GM12878 (cell line): ENCODE measurements around the gene TTI1. TPM values are rescaled to one million over a fixed set of nuclear protein-coding genes. Genes with fewer than 3 reads are reported as not detected.

Experiments used
- ATAC-seq: fragments of 200-7000 bp; cut with Tn5 transposase; 3 replicates; pipeline ENCODE4 v1.9.1; 2020; ENCODE audit warnings: mild to moderate bottlenecking, moderate library complexity
- BruUV-seq: library from RNA; stranded (reverse); fragments of 400-500 nt; replicated peaks from 2 replicates; lab custom pipeline; 2021; lab: Mats Ljungman, UMichigan
- CTCF ChIA-PET: fragments of 300-600 bp; sonication (Branson Sonifier 250); formaldehyde crosslinking; extraction: SDS; loops from one replicate; lab custom pipeline; 2021; ENCODE audit warnings: inconsistent platforms; lab: Yijun Ruan, JAX
- POLR2A ChIA-PET: fragments of 350-600 bp; formaldehyde crosslinking; extraction: SDS; loops from one replicate; lab custom pipeline; 2021; ENCODE audit warnings: inconsistent platforms; lab: Charles Lee
- RAD21 ChIA-PET: fragments of 300-600 bp; sonication (Branson Sonifier 250); formaldehyde crosslinking; loops from one replicate; lab custom pipeline; 2023; ENCODE audit warnings: antibody characterized with exemption; ENCODE audit not compliant: unreplicated experiment; lab: Charles Lee
- SMC1A ChIA-PET: fragments of 300-600 bp; sonication (Branson Sonifier 250); formaldehyde crosslinking; loops from one replicate; lab custom pipeline; 2023; ENCODE audit not compliant: unreplicated experiment, uncharacterized antibody; lab: Charles Lee
- DNase-seq: peaks from one replicate; pipeline ENCODE4 v3.0.0-alpha.2; 2011; ENCODE audit warnings: low read depth, low spot score
- FAIRE-seq: peaks from 3 replicates; lab custom pipeline; 2011; peaks lifted over from hg19 to GRCh38; lab: Jason Lieb, UNC
- H2AFZ ChIP-seq: 2 replicates; pipeline ENCODE4 v1.6.0; 2011; ENCODE audit warnings: low read depth, low read length, control low read depth; ENCODE audit not compliant: control insufficient read depth
- H3K27ac ChIP-seq: 2 replicates; pipeline ENCODE4 v1.5.1; 2011; ENCODE audit warnings: control low read depth; ENCODE audit not compliant: control insufficient read depth, insufficient read depth
- H3K27me3 ChIP-seq, 2 experiments: replicated peaks in 1 of 2; 2 replicates each; pipeline versions ENCODE4 v1.6.0 to v1.6.1; 2011; ENCODE audit warnings: low read length in 1 of 2; ENCODE audit not compliant: control insufficient read depth in 2 of 2, insufficient read depth in 2 of 2
- H3K36me3 ChIP-seq, 2 experiments: 2 replicates each; pipeline ENCODE4 v1.5.1; 2011; ENCODE audit warnings: low read length in 1 of 2; ENCODE audit not compliant: control insufficient read depth in 2 of 2, insufficient read depth in 2 of 2
- H3K4me1 ChIP-seq: 2 replicates; pipeline ENCODE4 v1.6.1; 2011; ENCODE audit warnings: mild to moderate bottlenecking, low read length, moderate library complexity, mixed read lengths; ENCODE audit not compliant: control insufficient read depth, insufficient read depth
- H3K4me2 ChIP-seq: 2 replicates; pipeline ENCODE4 v1.6.0; 2011; ENCODE audit warnings: control low read depth; ENCODE audit not compliant: control insufficient read depth, insufficient read depth
- H3K4me3 ChIP-seq: fragments of 200-600 bp; sonication (generic); 2 replicates; pipeline ENCODE4 v1.5.1; 2016
- H3K79me2 ChIP-seq: 2 replicates; pipeline ENCODE4 v1.6.0; 2011; ENCODE audit warnings: low read length; ENCODE audit not compliant: control insufficient read depth, insufficient read depth
- H3K9ac ChIP-seq: 2 replicates; pipeline ENCODE4 v1.8.0; 2011; ENCODE audit warnings: low read length, control low read depth, mixed read lengths; ENCODE audit not compliant: control insufficient read depth, insufficient read depth
- H3K9me3 ChIP-seq: replicated peaks from 3 replicates; pipeline ENCODE4 v1.5.1; 2011; ENCODE audit warnings: mild to moderate bottlenecking, low read length; ENCODE audit not compliant: control insufficient read depth, insufficient read depth
- H4K20me1 ChIP-seq: 2 replicates; pipeline ENCODE4 v1.6.0; 2011; ENCODE audit not compliant: control insufficient read depth, insufficient read depth
- FOS ChIP-seq: IDR thresholded peaks from 3 replicates; pipeline ENCODE4 v1.6.1; 2011; ENCODE audit warnings: borderline replicate concordance; ENCODE audit not compliant: insufficient read length; ENCODE audit errors: extremely low read depth
- MAX ChIP-seq: IDR thresholded peaks from 2 replicates; pipeline ENCODE4 v1.6.1; 2012; ENCODE audit warnings: low read depth, low read length, improper control_type of control experiment
- NRF1 ChIP-seq: conservative IDR thresholded peaks from 2 replicates; pipeline ENCODE4 v1.6.1; 2011; ENCODE audit warnings: mild to moderate bottlenecking, low read depth, low read length, improper control_type of control experiment
- POLR2AphosphoS2 ChIP-seq: IDR thresholded peaks from 2 replicates; pipeline ENCODE4 v1.6.1; 2011; ENCODE audit warnings: low read depth, mild to moderate bottlenecking, low read length, improper control_type of control experiment, moderate library complexity
- RCOR1 ChIP-seq: conservative IDR thresholded peaks from 2 replicates; pipeline ENCODE4 v1.6.1; 2012; ENCODE audit warnings: low read depth, low read length, improper control_type of control experiment
- SIX5 ChIP-seq: IDR thresholded peaks from 2 replicates; pipeline ENCODE4 v1.6.1; 2011; ENCODE audit warnings: mild to moderate bottlenecking, low read depth, low read length, moderate library complexity; ENCODE audit not compliant: severe bottlenecking
- SUPT20H ChIP-seq: IDR thresholded peaks from 2 replicates; pipeline ENCODE4 v1.6.1; 2011; ENCODE audit warnings: low read depth, mild to moderate bottlenecking, low read length, moderate library complexity, borderline replicate concordance; ENCODE audit not compliant: control insufficient read depth
- ZNF274 ChIP-seq: IDR thresholded peaks from one replicate; pipeline ENCODE4 v1.8.0; 2011; ENCODE audit not compliant: insufficient read length, insufficient read depth
- ZNF687 ChIP-seq: fragments of 450-650 bp; IDR thresholded peaks from 2 replicates; pipeline ENCODE4 v1.6.1; 2017; ENCODE audit warnings: mild to moderate bottlenecking, moderate library complexity
- WGBS: methylation state at CpG from one replicate; pipeline ENCODE4 v1.1.6; 2016; ENCODE audit warnings: low lambda C conversion rate; ENCODE audit not compliant: insufficient replicate concordance, insufficient coverage; ENCODE audit errors: missing lambda C conversion rate; 5-methylcytosine and 5-hydroxymethylcytosine counted together
- in situ Hi-C: fragments of 300-500 bp; cut with MboI; formaldehyde crosslinking; loops from 9 replicates; pipeline ENCODE4 v1.14.3; 2018; ENCODE audit warnings: mixed read lengths
- intact Hi-C: fragments of 100-400 bp; cut with micrococcal nuclease; formaldehyde crosslinking; loops from one replicate; pipeline ENCODE4 v1.14.2; 2022; ENCODE audit not compliant: unreplicated experiment
- polyA plus RNA-seq, 11 experiments: library from polyadenylated mRNA; depleted of rRNA in 4 of 11; unstranded in 6 of 11; stranded (reverse) in 5 of 11; fragments of >200 nt; fragmentation: Nextera tagmentation in 4 of 11; fragmentation: Illumina TruSeq in 1 of 11; extraction: Ambion mirVana in 4 of 11; extraction: Trizol in 1 of 11; gene quantifications; 1 replicate in 1 of 11; 2 replicates in 10 of 11; pipeline versions ENCODE4 v1.2.1 to v1.2.3, GENCODE V29; 2011 to 2016; ENCODE audit warnings: inconsistent platforms in 2 of 11, missing spikeins in 2 of 11, low read depth in 1 of 11
- total RNA-seq, 4 experiments: library from RNA; depleted of rRNA in 3 of 4; stranded (reverse); fragments of >200 nt in 3 of 4; fragmentation: Illumina TruSeq in 1 of 4; extraction: Trizol in 1 of 4; gene quantifications; 2 replicates each; pipeline versions ENCODE4 v1.2.1 to v1.2.3, GENCODE V29; 2013 to 2021
- TF ChIP-seq, protein P1 (sequence below): IDR thresholded peaks from 2 replicates; pipeline ENCODE4 v1.6.1; 2011; ENCODE audit warnings: borderline replicate concordance, low read depth, mild to moderate bottlenecking, moderate library complexity, mixed read lengths, low read length; ENCODE audit not compliant: insufficient read depth; ENCODE audit errors: extremely low read length

The TTI1 gene
- total and polyA plus RNA-seq, 10 of the 15 experiments (the other 5 are each of a cell fraction or from before 2014, with no cell fraction given): 5.3 to 44.6 (median 24.9) TPM

GRCh38 chr20:38034961-38035360 lies 1.7 kb upstream of the TTI1 start (continued):
- TF ChIP-seq MAX (no peak), ZNF274 (no peak), SIX5 (no peak)

GRCh38 chr20:38034108-38034649 lies 923 bp upstream of the TTI1 start:
- peak overlapping the region; percentile 85 for H3K4me2 ChIP-seq
- ChIA-PET POLR2A (interaction anchor here (0.5 to 1.6 kb wide), 5 partner anchors 10 to 494 kb away, joined by 4 to 6 read pairs (median 4); no protein-coding TSS in a partner anchor), RAD21 (no interaction called here), SMC1A (interaction anchor here (0.7 to 1.6 kb wide), 3 partner anchors 27 to 174 kb away, joined by 3 to 4 read pairs (median 3); no protein-coding TSS in a partner anchor), CTCF (interaction anchor here (0.6 to 3.0 kb wide), 6 partner anchors 23 to 485 kb away, joined by 3 to 10 read pairs (median 5); partner anchors contain the start of gene SNHG17)
- H3K36me3 ChIP-seq: no peaks in the 10 kb centered on the region
- FAIRE-seq (no peak), ATAC-seq (peak; percentile 28), DNase-seq (no peak)
- H3K9me3 ChIP-seq: no peaks in the 10 kb centered on the region; the same call in 2 of the 3 replicates
- peaks cover 91% of the 10 kb centered on the region for H3K79me2 ChIP-seq
- peak overlapping the region; percentile 91 for H3K4me3 ChIP-seq
- H3K27me3 ChIP-seq: no peaks in the 10 kb centered on the region
- intact Hi-C loops (no loop called here), in situ Hi-C loops (no loop called here)
- peak overlapping the region; percentile 96 for H3K27ac ChIP-seq
- peak overlapping the region; percentile 92 for H2AFZ ChIP-seq
- TF ChIP-seq SUPT20H (no peak), ZNF687 (no peak), NRF1 (no peak), FOS (no peak), RCOR1 (no peak), POLR2AphosphoS2 (0 out of 2 replicates have a peak, but pooled peaks have one; percentile 6)
- TF ChIP-seq, protein P1, sequence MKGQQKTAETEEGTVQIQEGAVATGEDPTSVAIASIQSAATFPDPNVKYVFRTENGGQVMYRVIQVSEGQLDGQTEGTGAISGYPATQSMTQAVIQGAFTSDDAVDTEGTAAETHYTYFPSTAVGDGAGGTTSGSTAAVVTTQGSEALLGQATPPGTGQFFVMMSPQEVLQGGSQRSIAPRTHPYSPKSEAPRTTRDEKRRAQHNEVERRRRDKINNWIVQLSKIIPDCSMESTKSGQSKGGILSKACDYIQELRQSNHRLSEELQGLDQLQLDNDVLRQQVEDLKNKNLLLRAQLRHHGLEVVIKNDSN: no peak
- no peaks in the 10 kb centered on the region for H4K20me1 ChIP-seq
- H3K4me1 ChIP-seq: peaks cover 10% of the 10 kb centered on the region
- H3K9ac ChIP-seq: peak overlapping the region; percentile 98
- WGBS: 1% methylated on average over 14 of the region's 14 CpGs
- no TSS peak for BruUV-seq
